Left lung (tissue), 10 donors: ENCODE measurements around the gene ATAD2B. TPM values are rescaled to one million over a fixed set of nuclear protein-coding genes. Genes with fewer than 3 reads are reported as not detected.

Experiments
- ATAC-seq: fragments of 200-7000 bp; cut with Tn5 transposase; one replicate; pipeline ENCODE4 v1.9.1; 2020; ENCODE audit warnings: moderate library complexity
- DNase-seq, 4 donors: peaks; one replicate each; pipeline ENCODE4 v3.0.0-alpha.2; 2013 to 2020
- H3K27ac ChIP-seq, 2 donors: fragments of 200-600 bp; sonication (generic) in 1 of 2; one replicate each; pipeline versions ENCODE4 v1.5.0 to v1.8.0; 2020 to 2021
- H3K27me3 ChIP-seq, 2 donors: fragments of 200-600 bp; sonication (generic) in 1 of 2; one replicate each; pipeline versions ENCODE4 v1.5.0 to v1.8.0; 2020 to 2021
- H3K36me3 ChIP-seq, 2 donors: fragments of 200-600 bp; sonication (generic) in 1 of 2; one replicate each; pipeline versions ENCODE4 v1.5.0 to v1.8.0; 2020 to 2021
- H3K4me1 ChIP-seq, 2 donors: fragments of 200-600 bp; one replicate each; pipeline ENCODE4 v1.8.0; 2021
- H3K4me3 ChIP-seq, 2 donors: fragments of 200-600 bp; sonication (generic) in 1 of 2; one replicate each; pipeline versions ENCODE4 v1.5.0 to v1.8.0; 2020 to 2021; ENCODE audit warnings: mild to moderate bottlenecking in 1 of 2
- H3K9me3 ChIP-seq, 2 donors: fragments of 200-600 bp; sonication (generic) in 1 of 2; one replicate each; pipeline versions ENCODE4 v1.5.0 to v1.8.0; 2020 to 2021
- intact Hi-C, 2 donors: fragments of 100-400 bp; cut with DNase I; formaldehyde crosslinking; loops; one replicate each; pipeline versions ENCODE4 v1.11.2 to v1.14.2; 2022
- polyA plus RNA-seq, 6 donors: library from polyadenylated mRNA; unstranded; fragments of 120-200 nt; gene quantifications; one replicate each; pipeline ENCODE4 v1.2.1, GENCODE V29; 2013; ENCODE audit not compliant: insufficient read length in 6 of 6
- total RNA-seq, 2 donors: library from RNA; stranded (reverse); fragmentation: NEBNext Ultra II Directional; extraction: Animal tissue kit (Norgen Biotek cat#: 25700); gene quantifications; one replicate each; pipeline ENCODE4 v1.2.1, GENCODE V29; 2021
- TF ChIP-seq, protein P1 (sequence below), 2 donors: fragments of 200-600 bp; sonication (generic) in 1 of 2; IDR thresholded peaks; one replicate each; pipeline versions ENCODE4 v1.5.0 to v1.8.0; 2021; ENCODE audit warnings: antibody characterized with exemption in 2 of 2
- donor health status: DM: no; HTN: yes; CAD: no.
- donor health status: DM: no; HTN: no; CAD: no.

Gene ATAD2B
- total and polyA plus RNA-seq, 8 donors = 20.1 to 27.4 (median 24.6) TPM

- TF ChIP-seq, protein P1, sequence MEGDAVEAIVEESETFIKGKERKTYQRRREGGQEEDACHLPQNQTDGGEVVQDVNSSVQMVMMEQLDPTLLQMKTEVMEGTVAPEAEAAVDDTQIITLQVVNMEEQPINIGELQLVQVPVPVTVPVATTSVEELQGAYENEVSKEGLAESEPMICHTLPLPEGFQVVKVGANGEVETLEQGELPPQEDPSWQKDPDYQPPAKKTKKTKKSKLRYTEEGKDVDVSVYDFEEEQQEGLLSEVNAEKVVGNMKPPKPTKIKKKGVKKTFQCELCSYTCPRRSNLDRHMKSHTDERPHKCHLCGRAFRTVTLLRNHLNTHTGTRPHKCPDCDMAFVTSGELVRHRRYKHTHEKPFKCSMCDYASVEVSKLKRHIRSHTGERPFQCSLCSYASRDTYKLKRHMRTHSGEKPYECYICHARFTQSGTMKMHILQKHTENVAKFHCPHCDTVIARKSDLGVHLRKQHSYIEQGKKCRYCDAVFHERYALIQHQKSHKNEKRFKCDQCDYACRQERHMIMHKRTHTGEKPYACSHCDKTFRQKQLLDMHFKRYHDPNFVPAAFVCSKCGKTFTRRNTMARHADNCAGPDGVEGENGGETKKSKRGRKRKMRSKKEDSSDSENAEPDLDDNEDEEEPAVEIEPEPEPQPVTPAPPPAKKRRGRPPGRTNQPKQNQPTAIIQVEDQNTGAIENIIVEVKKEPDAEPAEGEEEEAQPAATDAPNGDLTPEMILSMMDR (IDR thresholded peaks at IDR 0.05) = no peak
- ATAC-seq = no peak
- H3K27me3 ChIP-seq = no peaks in the 10 kb centered on the region
- no peaks in the 10 kb centered on the region for H3K4me1 ChIP-seq
- no peak for DNase-seq
- peaks cover 0 to 26% of the 10 kb centered on the region in 2 donors for H3K36me3 ChIP-seq
- H3K9me3 ChIP-seq = no peaks in the 10 kb centered on the region
- intact Hi-C loops = no loop called here
- H3K27ac ChIP-seq = no peak overlapping the region
- H3K4me3 ChIP-seq = no peak overlapping the region
These were observed 90.9 kb downstream of the ATAD2B start for GRCh38 chr2:23835988-23836387.

DNA sequence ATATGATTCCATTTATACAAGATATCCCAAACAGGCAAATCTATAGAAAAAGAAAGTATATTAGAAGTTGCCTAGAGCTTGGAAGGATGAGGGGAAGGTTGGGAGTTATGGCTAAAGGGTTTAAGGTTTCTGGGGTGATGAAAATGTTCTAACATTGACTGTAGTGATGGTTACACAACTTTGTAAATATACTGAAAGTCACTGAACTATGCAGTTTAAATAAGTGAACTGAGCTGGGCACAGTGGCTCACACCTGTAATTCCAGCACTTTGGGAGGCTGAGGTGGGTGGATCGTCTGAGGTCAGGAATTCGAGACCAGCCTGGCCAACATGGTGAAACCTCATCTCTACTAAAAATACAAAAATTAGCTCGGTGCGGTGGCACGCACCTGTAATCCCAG lies 91.5 kb downstream of the ATAD2B start:
- intact Hi-C loops = no loop called here
- no peak for ATAC-seq
- TF ChIP-seq, protein P1 (IDR thresholded peaks at IDR 0.05) = no peak
- Histone ChIP-seq H3K27me3 (no peaks in the 10 kb centered on the region), H3K27ac (no peak overlapping the region), H3K4me1 (no peaks in the 10 kb centered on the region), H3K4me3 (no peak overlapping the region), H3K36me3 (peaks cover 0 to 26% of the 10 kb centered on the region in 2 donors), H3K9me3 (no peaks in the 10 kb centered on the region)
- DNase-seq = no peak

GRCh38 chr2:23828986-23829385 lies 97.9 kb downstream of the ATAD2B start:
- Histone ChIP-seq H3K36me3 (peaks cover 0 to 6% of the 10 kb centered on the region in 2 donors), H3K27ac (no peak overlapping the region), H3K27me3 (no peaks in the 10 kb centered on the region), H3K9me3 (no peaks in the 10 kb centered on the region), H3K4me3 (no peak overlapping the region), H3K4me1 (peaks cover 5% of the 10 kb centered on the region in 2 donors)
- DNase-seq (no peak), ATAC-seq (no peak)
- TF ChIP-seq, protein P1 (IDR thresholded peaks at IDR 0.05) = no peak
- intact Hi-C loops = no loop called here

DNA sequence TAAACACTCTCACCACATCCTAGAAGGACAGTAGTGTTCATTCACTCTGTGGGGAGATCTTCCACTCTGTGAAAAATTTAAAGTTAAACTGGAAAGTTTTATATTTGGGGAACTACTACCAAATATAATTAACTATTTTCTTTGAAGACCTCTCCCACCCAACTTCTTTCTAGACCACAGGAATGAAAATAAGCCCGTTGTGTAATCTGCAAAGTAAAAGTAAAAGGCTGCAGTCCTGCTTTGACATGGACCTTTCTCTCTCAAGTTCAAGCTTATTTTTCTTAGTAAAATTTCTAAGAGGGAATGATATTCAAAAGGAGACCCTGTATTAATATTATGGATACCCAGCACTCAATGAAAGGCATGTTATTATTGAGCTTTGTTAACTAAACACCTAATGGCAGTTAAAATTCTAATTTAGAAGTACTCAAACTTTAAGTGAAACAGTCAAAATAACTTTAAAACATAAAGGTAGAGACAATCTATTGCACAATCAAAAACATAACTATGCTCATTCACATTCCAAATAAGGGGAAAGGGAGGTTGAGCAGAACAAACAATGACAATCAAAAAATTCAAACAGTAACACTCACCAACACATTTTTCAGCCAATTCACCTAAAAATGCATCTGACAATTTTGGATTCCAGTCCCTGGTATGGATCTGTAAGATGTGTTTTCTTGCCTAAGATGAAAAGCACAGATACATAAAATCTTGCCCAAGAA lies 98.5 kb downstream of the ATAD2B start:
- Histone ChIP-seq H3K36me3 (peaks cover 0 to 6% of the 10 kb centered on the region in 2 donors), H3K4me3 (no peak overlapping the region), H3K27ac (no peak overlapping the region), H3K9me3 (no peaks in the 10 kb centered on the region), H3K4me1 (peaks cover 5% of the 10 kb centered on the region in 2 donors), H3K27me3 (no peaks in the 10 kb centered on the region)
- no peak for ATAC-seq
- TF ChIP-seq, protein P1 (IDR thresholded peaks at IDR 0.05) = no peak
- intact Hi-C loops = no loop called here
- no peak for DNase-seq

DNA sequence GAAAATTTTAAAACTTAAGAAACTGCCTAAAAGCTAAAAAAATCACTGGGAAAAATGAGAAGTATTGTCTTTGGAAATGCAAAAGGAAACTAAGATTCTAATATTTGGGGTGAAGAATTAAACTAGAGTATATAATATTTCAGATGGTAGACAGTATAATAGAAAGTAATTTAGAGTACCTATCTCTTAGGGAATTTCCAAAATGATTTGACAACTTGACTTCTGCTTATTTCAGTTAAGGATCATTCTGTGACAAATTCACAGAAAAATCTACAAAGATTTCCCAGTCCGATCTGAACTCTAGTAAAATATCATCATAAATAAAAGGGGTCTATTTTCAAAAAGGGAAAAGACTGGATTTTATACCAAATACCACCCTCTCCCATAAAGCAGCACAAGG lies 99.6 kb downstream of the ATAD2B start:
- Histone ChIP-seq H3K9me3 (no peaks in the 10 kb centered on the region), H3K27ac (no peak overlapping the region), H3K27me3 (no peaks in the 10 kb centered on the region), H3K4me1 (peaks cover 5% of the 10 kb centered on the region in 2 donors), H3K4me3 (no peak overlapping the region), H3K36me3 (peaks cover 0 to 17% of the 10 kb centered on the region in 2 donors)
- ATAC-seq (no peak), DNase-seq (no peak)
- TF ChIP-seq, protein P1 (IDR thresholded peaks at IDR 0.05) = no peak
- intact Hi-C loops = no loop called here
